Panc1 (cell line): Measurements from ENCODE around the gene RPA3. TPM values are rescaled to one million over a fixed set of nuclear protein-coding genes. Genes with fewer than 3 reads are reported as not detected.

Experiments
- ATAC-seq: fragments of 200-7000 bp; cut with Tn5 transposase; 2 replicates; pipeline ENCODE4 v1.9.1; 2020; ENCODE audit warnings: mild to moderate bottlenecking, moderate library complexity
- BruUV-seq: library from RNA; stranded (reverse); fragments of 400-500 nt; replicated peaks from 2 replicates; lab custom pipeline; 2021; lab: Mats Ljungman, UMichigan
- CTCF ChIA-PET: fragments of 300-600 bp; sonication (Branson Sonifier 250); formaldehyde crosslinking; loops from one replicate; lab custom pipeline; 2022; ENCODE audit warnings: antibody characterized with exemption; lab: Charles Lee
- POLR2A ChIA-PET: fragments of 300-600 bp; sonication (Branson Sonifier 250); formaldehyde crosslinking; loops from one replicate; lab custom pipeline; 2022; ENCODE audit warnings: antibody characterized with exemption; lab: Charles Lee
- DNase-seq: peaks from one replicate; pipeline ENCODE4 v3.0.0-alpha.2; 2010; ENCODE audit warnings: low read depth, low spot score
- H3K27ac ChIP-seq: 2 replicates; pipeline ENCODE4 v1.5.1; 2011; ENCODE audit warnings: mild to moderate bottlenecking, low read length, inconsistent platforms
- H3K27me3 ChIP-seq: fragments of 200-500 bp; sonication (Bioruptor generic); 2 replicates; pipeline ENCODE4 v1.6.0; 2014; ENCODE audit warnings: low read length, inconsistent platforms; ENCODE audit not compliant: control insufficient read depth, insufficient read depth
- H3K36me3 ChIP-seq: fragments of 200-500 bp; sonication (Bioruptor generic); 2 replicates; pipeline ENCODE4 v1.5.1; 2014; ENCODE audit warnings: inconsistent platforms, mild to moderate bottlenecking, low read length, moderate library complexity; ENCODE audit not compliant: control insufficient read depth, insufficient read depth
- H3K4me1 ChIP-seq: 2 replicates; pipeline ENCODE4 v1.5.1; 2011; ENCODE audit warnings: inconsistent platforms, mild to moderate bottlenecking, low read length, moderate library complexity; ENCODE audit not compliant: control insufficient read depth, insufficient read depth
- H3K4me3 ChIP-seq, 2 experiments: 2 replicates each; pipeline ENCODE4 v1.5.1; 2011 to 2012; ENCODE audit warnings: low read depth in 2 of 2, low read length in 2 of 2, mild to moderate bottlenecking in 2 of 2, inconsistent platforms in 1 of 2, moderate library complexity in 1 of 2
- H3K9me3 ChIP-seq: fragments of 200-500 bp; sonication (Bioruptor generic); 2 replicates; pipeline ENCODE4 v1.5.1; 2014; ENCODE audit warnings: low read depth, mild to moderate bottlenecking, inconsistent platforms, low read length, moderate library complexity; ENCODE audit not compliant: control insufficient read depth, insufficient read depth
- CTCF ChIP-seq: fragments of 450-650 bp; IDR thresholded peaks from 2 replicates; pipeline ENCODE4 v1.5.1; 2017; ENCODE audit warnings: mild to moderate bottlenecking
- POLR2AphosphoS5 ChIP-seq: IDR thresholded peaks from 2 replicates; pipeline ENCODE4 v1.6.1; 2012; ENCODE audit warnings: mild to moderate bottlenecking, low read depth, low read length, moderate library complexity
- REST ChIP-seq, 2 experiments: IDR thresholded peaks; 2 replicates each; pipeline ENCODE4 v1.6.1; 2011 to 2012; ENCODE audit warnings: low read depth in 2 of 2, control low read depth in 1 of 2, low read length in 1 of 2, mild to moderate bottlenecking in 1 of 2, moderate library complexity in 1 of 2; ENCODE audit not compliant: insufficient read depth in 1 of 2
- SIN3A ChIP-seq: IDR thresholded peaks from 2 replicates; pipeline ENCODE4 v1.6.1; 2012; ENCODE audit warnings: low read depth, mild to moderate bottlenecking, low read length, moderate library complexity, borderline replicate concordance; ENCODE audit not compliant: insufficient read depth
- TCF7L2 ChIP-seq: IDR thresholded peaks from 2 replicates; pipeline ENCODE4 v1.6.1; 2011; ENCODE audit warnings: mild to moderate bottlenecking, low read depth, low read length, inconsistent platforms
- in situ Hi-C: cut with HindIII; loops from 2 replicates; pipeline ENCODE4 v1.10.0; 2016; ENCODE audit warnings: low sequenced_read_pairs, low pct_unique_long_range_greater_than_20kb
- intact Hi-C: fragments of 100-400 bp; cut with micrococcal nuclease; formaldehyde crosslinking; loops from one replicate; pipeline ENCODE4 v1.10.0; 2022; ENCODE audit not compliant: unreplicated experiment
- total RNA-seq: library from RNA; stranded (reverse); gene quantifications from one replicate; pipeline ENCODE4 v1.2.1, GENCODE V29; 2021; ENCODE audit not compliant: unreplicated experiment

The RPA3 gene
- total RNA-seq, 1 experiment from 2014 or later = 93.5 TPM

GRCh38 chr7:7673240-7673550 is 45.2 kb downstream of the RPA3 start:
- in situ Hi-C loops (no loop called here), intact Hi-C loops (no loop called here)
- Histone ChIP-seq H3K27ac (no peak overlapping the region), H3K4me1 (no peaks in the 10 kb centered on the region), H3K4me3 (no peak overlapping the region), H3K27me3 (no peaks in the 10 kb centered on the region), H3K36me3 (no peaks in the 10 kb centered on the region), H3K9me3 (no peaks in the 10 kb centered on the region)
- BruUV-seq = no TSS peak
- DNase-seq (no peak), ATAC-seq (no peak)
- ChIA-PET CTCF (no interaction called here), POLR2A (no interaction called here)
- TF ChIP-seq REST (IDR thresholded peaks at IDR 0.05; ENCODE audit: insufficient read depth in 1 of 2, low read depth in 2 of 2, low read length in 1 of 2) (no peak), TCF7L2 (no peak), SIN3A (no peak)

GRCh38 chr7:7672545-7673239 is 45.7 kb downstream of the RPA3 start:
- H3K4me3 ChIP-seq = no peak overlapping the region
- POLR2A ChIA-PET = no interaction called here
- H3K9me3 ChIP-seq = no peaks in the 10 kb centered on the region
- H3K27me3 ChIP-seq = no peaks in the 10 kb centered on the region
- DNase-seq (no peak), ATAC-seq (no peak)
- CTCF ChIA-PET = no interaction called here
- no peaks in the 10 kb centered on the region for H3K36me3 ChIP-seq
- no peaks in the 10 kb centered on the region for H3K4me1 ChIP-seq
- in situ Hi-C loops (no loop called here), intact Hi-C loops (no loop called here)
- H3K27ac ChIP-seq = no peak overlapping the region
- no TSS peak for BruUV-seq
- TF ChIP-seq REST (IDR thresholded peaks at IDR 0.05; ENCODE audit: insufficient read depth in 1 of 2, low read depth in 2 of 2, low read length in 1 of 2) (no peak), POLR2AphosphoS5 (no peak), CTCF (no peak), SIN3A (no peak), TCF7L2 (no peak)
